GDM1 (cell line): ENCODE results near the gene RPRML.

Source experiments
- DNase-seq: peaks from one replicate; lab custom pipeline; 2025; lab: John Stamatoyannopoulos, UW

The RPRML gene

GRCh38 chr17:46944931-46945330 is 34.1 kb downstream of the RPRML start:
- no peak for DNase-seq

GRCh38 chr17:46943501-46944393 is 35.3 kb downstream of the RPRML start:
- no peak for DNase-seq

- DNase-seq = no peak
These were observed 35.9 kb downstream of the RPRML start for GRCh38 chr17:46943218-46943500.

- peak; percentile 47 for DNase-seq
These were observed 36.4 kb downstream of the RPRML start for GRCh38 chr17:46942441-46943217.

- peak; percentile 36 for DNase-seq
These were observed 38.2 kb downstream of the RPRML start for GRCh38 chr17:46940692-46941404.

GRCh38 chr17:46935658-46936266 is 43.3 kb downstream of the RPRML start:
- DNase-seq = no peak

- DNase-seq = no peak
These were observed 47.5 kb downstream of the RPRML start for GRCh38 chr17:46931596-46931995.

GRCh38 chr17:46930051-46930450 is 49.0 kb downstream of the RPRML start:
- DNase-seq = no peak

GRCh38 chr17:46929413-46929812 is 49.6 kb downstream of the RPRML start:
- DNase-seq = no peak

- DNase-seq = no peak
These were observed 50.4 kb downstream of the RPRML start for GRCh38 chr17:46928467-46929261.
